ENCODE data around the gene UCN2.
A peak's percentile ranks its signal among the peaks of the same experiment; 100 is the strongest.
"Not testable (repeated sequence)": the region's sequence is repeated elsewhere in the genome, so short reads cannot be mapped to it uniquely, and the experiment has no call there.

UCN2 gene

DNA sequence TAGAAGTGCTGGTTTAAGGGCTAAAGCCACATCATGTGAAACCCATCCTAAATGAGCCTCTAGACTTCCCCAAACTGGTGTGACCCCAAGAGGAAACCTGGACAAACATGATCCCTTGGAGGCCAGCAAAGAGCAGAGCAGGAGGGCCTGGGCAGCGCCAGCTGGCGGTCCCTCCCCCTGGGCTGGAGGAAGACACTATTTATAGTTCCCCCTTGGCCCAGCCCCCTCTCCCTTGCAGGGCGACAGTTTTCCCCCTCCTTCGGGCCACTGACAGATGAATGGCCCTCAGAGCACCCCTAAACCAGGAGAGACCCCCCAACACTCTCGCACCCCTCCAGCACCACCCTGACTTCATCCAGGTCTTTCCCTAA lies 2.9 kb downstream of the UCN2 start:
- DNase-seq: no peak

DNA sequence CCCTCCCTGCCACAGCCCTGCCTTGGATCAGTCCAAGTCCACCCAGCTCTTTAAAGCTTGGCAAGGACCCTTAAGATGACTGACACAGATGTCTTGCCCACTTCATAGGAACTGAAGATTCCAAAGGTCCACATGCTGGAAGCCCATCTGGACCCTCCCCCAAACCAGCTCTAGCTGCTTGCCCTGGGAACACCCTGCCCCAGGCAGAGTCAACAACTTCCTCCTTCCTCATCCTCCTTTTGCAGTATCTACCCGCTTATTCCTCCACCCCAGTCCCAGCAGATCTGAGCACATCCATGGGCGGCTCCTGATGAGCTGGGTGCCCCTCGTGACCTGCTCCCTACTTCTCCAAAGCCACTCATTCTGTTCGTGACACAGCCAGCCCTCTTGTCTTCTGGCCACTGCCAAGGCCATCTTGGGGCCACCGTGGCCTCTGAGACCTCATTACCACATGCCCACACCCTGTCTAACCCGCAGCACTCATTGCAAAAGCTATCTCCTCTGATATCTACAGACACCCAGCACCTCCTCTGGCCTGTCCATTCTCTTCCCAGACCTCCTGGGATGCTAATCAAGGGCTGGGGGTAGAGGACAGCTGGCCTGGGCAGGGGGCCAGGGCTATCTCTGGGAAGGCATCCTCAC lies 5.0 kb downstream of the UCN2 start:
- no peak for DNase-seq

DNA sequence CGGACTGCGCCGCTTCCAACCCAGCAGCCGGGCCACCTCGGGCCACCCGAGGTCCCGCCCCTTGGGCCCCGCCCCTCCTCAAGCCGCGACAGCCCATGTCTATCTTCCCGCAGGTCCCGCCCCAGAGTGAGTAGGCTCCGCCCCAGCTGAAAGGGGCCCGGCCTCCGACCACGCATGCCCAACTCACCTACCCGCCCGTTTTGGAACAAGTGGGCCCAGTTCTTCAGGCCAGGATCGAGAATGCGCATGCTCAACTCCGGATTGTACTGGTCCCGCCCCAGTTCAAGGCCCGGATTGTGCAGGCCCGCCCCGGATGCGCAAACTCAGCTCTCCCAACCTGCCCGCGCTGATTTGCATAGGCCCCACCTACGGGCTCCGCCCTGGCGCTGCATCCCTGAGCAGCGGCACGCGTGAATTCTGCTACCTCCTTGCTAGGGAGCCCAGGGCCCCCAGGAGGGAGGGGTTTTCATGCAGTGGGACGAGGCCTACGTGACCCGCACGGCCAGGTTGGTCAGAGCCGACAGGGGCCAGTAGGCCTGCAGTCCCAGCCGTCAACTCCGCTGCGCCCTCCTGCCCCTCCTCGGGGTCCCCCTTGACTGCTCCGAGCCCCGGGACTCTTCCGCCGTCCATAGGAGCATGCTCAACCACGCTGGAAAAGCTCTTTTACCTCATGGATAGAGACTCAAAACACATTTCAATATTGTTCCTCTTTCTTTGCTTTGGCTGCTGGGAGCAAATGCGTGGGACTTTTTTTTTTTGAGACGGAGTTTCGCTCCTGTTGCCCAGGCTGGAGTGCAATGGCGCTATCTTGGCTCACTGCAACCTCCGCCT lies 6.6 kb downstream of the UCN2 start, which contains the start of gene PFKFB4:
PFKFB4 (minus strand) TSS at position 8 of the 831 bp plus-strand sequence. CDS start 26 bp downstream, outside the sequence.
- DNase-seq: peak; percentile 100

DNA sequence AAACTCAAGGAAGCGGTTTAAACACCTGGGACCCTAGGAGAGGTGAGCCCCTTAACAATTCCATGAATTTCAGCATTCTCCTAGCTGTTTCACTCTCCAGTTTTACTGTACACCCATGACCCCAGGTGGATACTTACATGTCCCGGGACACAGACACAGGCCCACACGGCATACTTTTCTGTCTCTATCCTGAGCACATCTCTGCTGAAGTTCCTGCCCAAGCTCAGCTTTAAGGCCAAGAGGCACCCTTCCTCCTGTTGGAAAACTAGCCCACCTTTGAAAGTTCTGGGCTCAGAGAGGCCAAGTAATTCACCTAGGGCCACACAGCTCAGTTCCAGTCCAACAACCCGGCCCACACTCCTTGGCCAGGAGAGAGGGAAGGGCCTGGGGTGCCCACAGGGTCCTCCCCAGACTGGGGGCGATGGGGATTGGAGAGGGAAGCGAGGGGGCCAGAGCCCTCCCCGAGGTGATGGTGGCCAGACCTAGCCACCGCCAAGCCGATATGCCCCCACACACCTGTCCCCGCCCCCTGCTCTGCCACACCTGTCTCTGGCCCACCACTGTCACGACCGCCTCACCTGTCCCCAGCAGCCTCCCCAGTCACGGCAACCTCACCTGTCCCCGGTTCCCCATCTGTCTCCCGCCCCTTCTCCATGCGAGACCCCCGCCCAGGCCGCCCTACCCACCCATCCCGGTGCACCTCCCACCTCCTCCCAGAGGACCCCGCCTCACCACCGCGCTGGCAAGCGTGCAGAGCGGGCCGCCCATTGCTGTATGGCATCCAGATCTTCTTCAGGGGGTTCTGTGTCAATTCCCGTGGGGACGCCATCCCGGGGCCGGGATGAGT lies 7.4 kb downstream of the UCN2 start:
- no peak for DNase-seq

DNA sequence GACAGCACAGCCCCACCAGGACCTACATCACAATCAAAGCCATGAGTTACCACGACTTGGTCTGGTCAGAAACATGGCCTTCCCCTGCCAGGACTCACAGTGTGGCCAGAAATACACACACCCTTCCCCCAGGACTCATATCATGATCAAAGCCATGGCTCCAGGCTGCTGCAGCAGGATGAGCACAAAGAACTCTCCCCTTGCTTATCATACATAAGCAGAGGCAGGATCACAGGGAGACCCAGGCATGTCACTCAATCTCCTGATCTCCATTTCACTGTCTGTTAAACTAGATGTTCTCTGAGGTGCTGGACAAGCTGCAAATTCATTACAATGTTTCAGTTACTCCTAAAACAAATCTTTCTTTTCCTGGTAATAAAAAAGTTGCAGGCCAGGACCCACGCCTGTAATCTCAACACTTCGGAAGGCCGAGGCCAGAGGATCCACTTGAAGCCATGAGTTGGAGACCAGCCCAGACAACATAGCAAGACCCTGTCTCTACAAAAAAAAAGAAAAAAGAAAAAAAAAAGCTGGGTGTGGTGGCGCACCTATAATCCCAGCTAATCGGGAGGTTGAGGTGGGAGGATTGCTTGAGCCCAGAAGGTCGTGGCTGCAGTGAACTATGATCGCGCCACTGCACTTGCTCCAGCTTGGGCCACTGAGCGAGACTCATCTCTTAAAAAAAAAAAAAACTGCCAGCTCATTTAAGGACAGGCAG lies 8.2 kb downstream of the UCN2 start:
- no peak for DNase-seq

DNA sequence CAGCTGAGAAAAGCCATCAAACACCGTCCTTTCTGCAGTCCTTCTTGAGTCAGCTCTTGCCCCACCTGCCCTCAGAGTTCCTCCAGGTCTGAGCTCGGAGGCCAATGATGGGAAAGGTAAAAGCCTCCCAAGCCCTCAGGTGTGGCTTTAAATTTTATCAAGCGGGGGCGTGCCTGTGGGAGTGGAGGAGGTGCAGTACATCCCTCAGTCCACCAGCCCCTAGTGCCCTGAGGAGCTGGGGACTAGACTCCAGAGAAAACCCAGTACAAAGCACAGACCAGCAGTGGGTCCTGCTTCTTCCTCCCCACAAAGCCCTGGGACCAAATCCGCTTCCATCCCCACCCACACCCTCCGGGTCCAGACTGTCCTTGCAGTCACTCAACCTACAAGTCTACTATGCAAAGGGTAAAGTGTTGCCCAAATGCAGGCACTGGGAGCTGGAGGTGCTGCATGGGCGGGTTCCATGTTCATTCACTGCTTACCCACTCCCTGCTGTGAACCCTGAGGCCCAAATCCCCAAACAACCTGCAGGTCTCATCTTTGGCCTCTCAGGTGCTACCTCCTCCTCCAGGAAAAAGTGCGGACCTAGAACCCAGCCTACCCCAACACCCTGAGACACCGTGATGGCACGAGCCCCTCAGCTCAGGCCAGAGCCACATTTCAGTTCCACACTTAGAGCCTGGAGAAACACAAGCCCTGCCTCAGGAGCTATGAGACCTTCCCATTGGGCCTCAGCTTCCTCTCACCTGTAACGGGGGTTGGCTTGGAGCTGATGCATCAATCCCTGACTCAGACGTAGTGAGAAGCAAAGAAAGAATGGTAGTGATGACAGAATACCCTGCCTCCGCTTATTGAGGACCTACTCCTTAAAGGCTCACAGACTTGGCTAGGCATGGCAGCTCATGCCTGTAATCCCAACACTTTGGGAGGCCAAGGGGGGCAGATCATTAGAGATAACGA lies 9.4 kb downstream of the UCN2 start:
- no peak for DNase-seq

DNA sequence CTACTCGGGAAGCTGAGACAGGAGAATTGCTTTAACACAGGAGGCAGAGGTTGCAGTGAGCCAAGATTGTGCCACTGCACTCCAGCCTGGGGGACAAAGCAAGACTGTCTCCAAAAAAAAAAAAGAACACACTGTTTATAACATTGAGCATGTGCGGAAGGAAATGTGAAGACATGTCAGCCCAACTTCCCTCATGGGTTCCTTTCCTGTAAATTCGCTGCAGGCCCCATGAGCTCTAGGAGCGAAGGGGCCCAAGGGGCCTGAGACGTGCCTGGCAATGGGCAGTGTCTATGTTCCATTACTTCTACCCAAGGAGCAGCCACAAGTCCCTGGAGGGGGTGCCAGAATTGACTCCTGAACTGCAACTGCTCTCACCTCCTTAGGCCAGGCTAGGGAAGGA lies 10.2 kb downstream of the UCN2 start:
- no peak for DNase-seq

DNA sequence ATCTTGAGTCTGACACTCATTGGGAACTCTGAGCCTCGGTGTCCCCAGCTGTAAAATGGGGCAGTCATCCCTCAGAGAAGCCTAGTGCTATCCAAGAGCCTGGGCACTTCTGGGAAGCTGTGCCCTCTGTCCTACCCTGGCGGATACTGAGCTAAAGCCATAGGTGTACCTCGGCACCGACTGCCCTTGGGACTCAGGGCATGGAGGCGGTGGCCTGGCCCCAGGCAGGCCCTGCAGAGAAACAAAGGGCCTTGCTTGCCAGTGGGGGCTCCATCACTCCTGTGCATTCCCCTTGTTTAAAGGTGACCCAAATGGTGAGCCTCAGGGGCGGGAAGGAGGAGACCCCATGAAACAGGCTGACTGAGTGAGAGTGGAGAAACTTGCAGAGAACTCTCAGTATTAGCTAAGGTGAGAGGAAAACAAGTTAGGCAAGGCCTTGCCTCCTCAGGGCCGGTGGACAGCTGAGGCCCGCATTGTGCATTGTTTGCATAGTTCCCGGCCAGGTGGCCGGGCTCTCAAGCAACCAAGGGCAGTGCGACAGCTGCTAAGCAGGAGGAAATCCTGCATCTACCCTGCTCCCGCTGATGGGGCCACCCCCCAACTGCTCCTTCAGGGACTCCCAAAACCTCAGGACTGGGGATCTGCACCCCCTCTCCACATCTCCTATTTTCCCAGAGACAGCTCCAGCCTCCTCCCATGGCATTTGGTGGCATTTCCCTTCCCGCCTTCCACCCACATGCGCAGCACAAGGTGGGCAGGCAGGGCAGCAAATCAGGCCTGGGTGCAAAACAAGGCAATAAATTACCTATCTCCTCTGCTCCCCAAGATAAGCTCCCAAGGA lies 11.2 kb downstream of the UCN2 start:
- DNase-seq: no peak

DNA sequence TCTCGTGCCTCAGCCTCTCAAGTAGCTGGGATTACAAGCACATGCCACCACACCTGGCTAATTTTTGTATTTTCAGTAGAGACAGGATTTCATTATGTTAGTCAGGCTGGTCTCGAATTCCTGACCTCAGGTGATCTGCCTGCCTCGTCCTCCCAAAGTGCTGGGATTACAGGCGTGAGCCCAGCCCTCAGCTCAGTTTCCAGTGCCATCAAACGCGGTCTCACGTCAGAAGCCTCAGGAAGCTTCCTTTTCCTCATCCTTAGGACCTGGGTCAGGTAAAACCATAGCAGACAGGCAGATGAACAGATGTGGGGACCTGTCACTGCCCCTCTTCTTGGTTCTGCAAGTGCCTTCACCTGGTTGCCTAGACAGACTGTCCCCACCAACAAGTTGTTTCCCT lies 11.9 kb downstream of the UCN2 start:
- DNase-seq: not testable (repeated sequence)

DNA sequence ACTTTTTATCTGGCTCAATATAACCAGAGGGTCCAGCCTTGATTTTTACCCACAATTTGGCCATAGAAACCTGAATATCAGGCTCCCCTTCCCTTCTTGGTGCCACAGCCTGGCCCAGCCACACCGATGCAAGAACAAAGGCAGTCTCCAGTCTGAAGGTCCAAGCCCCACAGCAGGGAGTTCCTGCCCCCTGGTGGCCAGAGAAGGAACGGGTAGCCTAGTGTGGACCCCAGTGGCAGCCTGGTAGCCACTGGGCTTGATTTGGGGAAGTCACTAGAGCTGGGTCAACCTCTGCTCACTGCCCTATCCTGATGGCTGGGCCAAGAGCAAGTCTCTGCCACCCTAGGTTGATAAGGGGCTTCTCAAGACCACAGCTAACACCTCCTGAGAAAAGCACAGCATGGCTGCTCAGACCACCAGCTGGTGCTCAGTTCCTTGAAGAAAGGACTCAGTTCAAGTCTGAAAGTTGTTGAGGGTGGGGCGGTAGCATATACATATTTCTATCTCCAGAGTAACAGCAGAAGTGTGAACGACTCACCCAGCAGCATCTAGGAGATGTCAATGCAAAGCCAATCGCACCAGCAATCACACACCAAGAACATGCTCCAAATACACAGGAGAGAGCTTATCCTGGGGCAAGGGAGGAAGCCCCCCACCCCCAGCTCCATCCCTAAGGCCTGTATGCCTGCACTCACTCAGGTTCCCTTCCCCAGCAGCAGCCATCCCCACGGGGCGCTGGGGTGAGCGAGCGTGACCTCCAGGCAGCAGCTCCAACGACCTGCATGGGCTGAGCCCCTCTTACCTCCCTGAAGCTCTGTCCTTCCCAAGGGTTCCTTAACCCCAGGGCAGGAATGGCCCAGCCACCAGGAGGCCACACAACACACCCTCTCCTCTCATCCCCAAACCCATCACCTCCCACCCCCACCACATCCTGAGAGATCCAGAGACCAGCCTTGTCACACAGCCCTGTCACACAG lies 14.6 kb downstream of the UCN2 start:
- DNase-seq: peak; percentile 90 to 91

DNA sequence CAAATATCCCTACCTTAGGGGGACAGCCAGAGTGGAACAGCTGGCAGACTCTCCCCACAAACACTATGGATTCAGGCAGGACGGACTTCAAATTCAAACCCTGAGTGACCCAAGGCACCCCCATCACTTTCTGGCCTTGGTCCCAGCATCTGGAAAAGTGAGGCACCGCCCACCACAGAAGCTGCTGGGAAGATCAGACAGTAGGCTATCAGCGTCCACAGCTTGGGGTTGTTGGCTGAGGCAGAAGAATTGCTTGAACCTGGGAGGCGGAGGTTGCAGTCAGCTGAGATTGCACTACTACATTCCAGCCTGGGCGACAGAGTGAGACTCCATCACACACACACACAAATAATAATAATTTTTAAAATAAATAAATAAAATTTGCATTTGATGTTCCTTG lies 15.5 kb downstream of the UCN2 start:
- no peak for DNase-seq

DNA sequence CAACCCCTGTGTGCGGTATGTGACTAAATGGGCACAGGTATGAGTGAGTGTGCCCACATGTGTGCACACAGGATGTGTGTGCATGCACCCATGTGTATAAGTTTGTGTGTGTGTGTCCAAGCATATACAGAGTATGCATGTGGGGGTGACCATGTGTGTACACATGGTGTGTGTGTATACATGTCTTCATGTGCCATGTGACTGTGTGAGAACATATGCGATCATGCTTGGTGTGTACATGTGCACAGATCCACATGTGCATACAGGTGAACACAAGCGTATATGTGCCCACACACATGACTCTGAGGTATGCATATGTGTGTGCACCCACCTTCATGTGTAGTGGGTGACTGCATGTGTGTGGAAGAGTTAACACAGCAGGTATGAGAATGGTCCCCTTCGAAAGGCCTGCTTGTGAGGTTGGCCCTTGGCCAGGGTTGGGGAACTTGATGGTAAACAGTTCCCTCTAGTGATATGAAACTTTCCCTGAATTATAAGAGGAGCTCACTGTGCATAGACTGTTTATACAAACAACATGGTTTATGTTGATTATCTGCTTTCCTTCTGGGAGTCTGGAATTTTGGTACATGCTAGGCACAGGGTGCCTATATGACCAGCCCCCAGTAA lies 17.3 kb downstream of the UCN2 start:
- DNase-seq: no peak

DNA sequence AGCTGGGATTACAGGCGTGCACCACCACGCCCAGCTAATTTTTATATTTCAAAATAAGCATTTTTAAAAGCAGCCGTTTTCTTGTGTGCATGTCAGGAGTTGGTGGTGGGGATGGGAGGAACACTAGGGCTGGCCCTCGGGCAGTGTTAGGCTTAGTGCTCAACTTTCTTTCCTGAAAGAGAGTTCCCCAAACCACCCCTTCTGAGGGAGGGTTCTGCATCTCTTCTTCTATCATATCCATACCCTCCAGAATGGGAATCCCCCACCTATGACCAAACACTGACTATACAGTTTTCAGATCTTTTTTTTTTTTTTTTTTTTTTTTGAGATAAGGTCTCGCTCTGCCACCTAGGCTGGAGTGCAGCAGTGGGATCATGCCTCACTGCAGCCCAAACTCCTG lies 19.4 kb downstream of the UCN2 start:
- DNase-seq: no peak

DNA sequence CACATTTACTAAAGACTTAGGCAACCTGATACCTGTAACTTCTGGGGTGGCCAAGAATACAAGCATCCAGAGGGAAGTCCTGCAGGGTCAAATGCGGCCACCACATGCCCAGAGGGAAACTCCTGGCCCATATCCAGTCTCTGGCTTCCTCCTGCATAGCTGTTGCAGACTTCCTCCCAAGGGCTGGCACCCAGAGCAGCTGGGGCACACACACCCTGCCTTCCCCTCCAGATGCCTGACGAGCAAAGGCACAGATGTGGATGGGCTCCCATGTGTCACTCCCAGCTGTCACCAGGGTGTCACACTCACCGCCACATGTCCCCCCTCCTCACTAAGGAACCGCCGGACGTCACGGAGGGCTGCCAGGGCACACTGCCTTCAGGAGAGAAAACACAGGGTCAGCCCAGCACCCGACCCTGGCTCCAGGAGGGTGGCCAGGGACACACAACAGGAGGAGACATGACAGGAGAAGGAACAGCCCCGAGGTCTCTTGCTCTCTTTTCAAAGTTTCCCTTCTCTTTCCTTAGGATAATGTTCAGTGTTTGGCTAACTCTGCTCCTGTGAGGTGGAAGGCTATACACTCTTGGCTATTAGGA lies 20.2 kb downstream of the UCN2 start:
- DNase-seq: no peak

DNA sequence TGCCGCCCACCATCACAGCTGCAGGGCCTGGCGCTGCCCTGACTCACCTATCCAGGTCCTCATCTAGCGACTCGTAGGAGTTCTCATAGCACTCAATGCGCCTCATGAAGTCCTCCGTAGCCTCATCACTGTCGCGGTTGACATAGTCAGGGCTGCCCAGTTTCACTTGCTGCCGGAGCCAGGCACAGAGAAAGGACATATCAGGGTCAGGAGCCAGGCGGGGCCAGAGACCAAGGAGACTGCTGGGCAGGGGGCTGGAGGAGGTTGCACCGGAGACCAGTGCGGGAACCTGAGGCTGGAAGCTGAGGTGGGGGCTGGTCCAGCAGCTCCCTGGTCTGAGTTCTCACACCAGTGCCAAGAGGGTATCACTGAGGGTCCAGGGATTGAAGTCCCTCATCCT lies 25.1 kb downstream of the UCN2 start:
- no peak for DNase-seq

DNA sequence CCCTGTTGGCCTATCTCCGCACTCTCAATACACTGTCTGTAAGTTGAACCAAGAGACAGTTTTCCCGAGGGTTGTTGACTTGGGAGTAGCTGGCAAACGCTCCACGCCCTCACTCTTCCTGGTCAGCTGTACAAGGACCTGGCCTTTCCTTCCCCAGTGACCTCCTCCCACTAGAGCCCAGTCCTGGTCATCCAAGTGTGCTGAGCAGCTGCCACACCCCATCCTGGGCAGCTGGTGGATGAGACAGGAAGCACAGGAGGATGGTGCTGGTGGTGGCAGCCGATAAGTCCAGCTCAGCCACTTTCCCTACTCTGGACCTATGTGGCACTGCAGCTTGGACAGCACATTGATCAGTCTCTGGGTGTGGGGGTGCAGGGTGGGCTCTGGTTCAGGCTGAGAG lies 26.8 kb downstream of the UCN2 start:
- DNase-seq: no peak

DNA sequence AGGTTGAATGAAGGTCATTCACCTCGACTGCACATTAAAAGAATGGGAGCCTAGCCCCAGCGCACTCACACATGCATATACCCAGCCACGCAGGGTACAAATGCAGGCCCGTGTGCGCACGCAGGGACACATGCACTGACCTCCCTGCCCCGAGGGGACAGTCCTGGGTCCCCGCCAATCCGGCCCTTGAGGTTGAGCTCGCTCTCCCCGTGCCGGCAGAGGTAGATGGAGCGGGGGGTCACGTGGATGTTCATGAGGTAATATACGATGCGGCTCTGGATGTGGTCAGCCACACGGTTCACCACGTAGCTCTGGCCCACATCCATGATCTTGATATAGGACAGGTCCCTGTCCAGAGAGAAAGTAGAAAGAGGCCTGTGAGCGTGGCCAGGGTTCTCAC lies 27.5 kb downstream of the UCN2 start:
- DNase-seq: no peak

DNA sequence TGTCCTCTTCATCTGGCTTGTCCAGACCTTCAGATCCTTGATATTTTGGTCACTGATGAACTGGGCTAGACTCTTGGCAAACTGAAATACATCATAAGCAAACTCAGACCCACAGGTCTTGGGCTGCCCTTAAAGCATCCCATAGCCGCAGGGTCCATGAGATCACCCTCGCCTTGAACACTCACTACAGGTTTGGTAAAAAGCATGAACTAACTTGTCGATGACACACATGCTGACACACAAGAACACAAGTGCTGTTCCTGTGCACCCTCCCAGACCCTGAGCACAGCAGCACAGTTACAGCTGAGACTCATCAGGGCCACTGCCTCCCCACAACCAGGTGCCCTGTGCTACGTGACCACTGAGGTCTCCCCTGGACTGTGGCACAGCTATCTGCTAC lies 28.0 kb downstream of the UCN2 start:
- DNase-seq: no peak

DNA sequence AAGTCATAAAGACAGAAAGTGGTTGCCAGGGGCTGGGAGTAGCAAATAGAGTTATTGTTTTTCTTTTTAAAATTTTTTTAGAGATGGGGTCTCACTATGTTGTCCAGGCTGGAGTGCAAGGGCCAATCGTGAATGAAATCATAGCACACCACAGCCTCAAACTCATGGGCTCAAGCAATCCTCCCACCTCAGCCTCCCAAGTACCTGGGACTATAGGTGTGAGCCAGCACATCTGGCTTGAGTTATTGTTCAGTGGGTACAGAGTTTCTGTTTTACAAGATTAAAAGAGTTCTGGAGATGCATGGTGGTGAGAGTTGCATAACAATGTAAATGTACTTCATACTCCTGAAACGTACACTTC lies 30.6 kb downstream of the UCN2 start:
- DNase-seq: no peak
